AG08396 (cell line): ENCODE measurements around the gene CLASP2.
"Not testable (repeated sequence)": the region's sequence is repeated elsewhere in the genome, so short reads cannot be mapped to it uniquely, and the experiment has no call there.

Source experiments
- DNase-seq: peaks from one replicate; pipeline ENCODE4 v3.0.0; 2012; ENCODE audit warnings: low spot score, mixed read lengths

CLASP2 gene

GRCh38 chr3:33717866-33718594 is at the start of gene CLASP2:
TSS of gene CLASP2 (minus strand) at chr3:33718254. CDS start at chr3:33718002, 252 bp downstream.
- peak; percentile 93 for DNase-seq

- no peak for DNase-seq
Measured at GRCh38 chr3:33758864-33759263, 40.8 kb upstream of the CLASP2 start.

- DNase-seq, result no peak
Measured at GRCh38 chr3:33758281-33758680, 40.2 kb upstream of the CLASP2 start.

- DNase-seq, result not testable (repeated sequence)
Measured at GRCh38 chr3:33754391-33754790, 36.3 kb upstream of the CLASP2 start.

- DNase-seq, result no peak
Measured at GRCh38 chr3:33751336-33751735, 33.3 kb upstream of the CLASP2 start.

- no peak for DNase-seq
Measured at GRCh38 chr3:33750211-33750548, 32.1 kb upstream of the CLASP2 start.

- peak; percentile 8 for DNase-seq
Measured at GRCh38 chr3:33749546-33750210, 31.6 kb upstream of the CLASP2 start.

- no peak for DNase-seq
Measured at GRCh38 chr3:33746416-33747116, 28.5 kb upstream of the CLASP2 start.

- DNase-seq, result no peak
Measured at GRCh38 chr3:33737146-33737545, 19.1 kb upstream of the CLASP2 start.

- no peak for DNase-seq
Measured at GRCh38 chr3:33732394-33732793, 14.3 kb upstream of the CLASP2 start.

- DNase-seq, result no peak
Measured at GRCh38 chr3:33729993-33730392, 11.9 kb upstream of the CLASP2 start.

- no peak for DNase-seq
Measured at GRCh38 chr3:33724256-33724655, 6.2 kb upstream of the CLASP2 start.

- DNase-seq, result peak; percentile 24
Measured at GRCh38 chr3:33722626-33723370, 4.7 kb upstream of the CLASP2 start.

GRCh38 chr3:33722191-33722590 is 4.1 kb upstream of the CLASP2 start:
- no peak for DNase-seq

GRCh38 chr3:33718595-33718907 is 497 bp upstream of the CLASP2 start:
- no peak for DNase-seq

- DNase-seq, result peak; percentile 72
Measured at GRCh38 chr3:33717616-33717865, 513 bp downstream of the CLASP2 start.

GRCh38 chr3:33716227-33716626 is 1.8 kb downstream of the CLASP2 start:
- DNase-seq, result no peak

GRCh38 chr3:33711100-33711499 is 7.0 kb downstream of the CLASP2 start:
- no peak for DNase-seq

GRCh38 chr3:33706056-33706455 is 12.0 kb downstream of the CLASP2 start:
- DNase-seq, result no peak

- no peak for DNase-seq
Measured at GRCh38 chr3:33704891-33705290, 13.2 kb downstream of the CLASP2 start.

- no peak for DNase-seq
Measured at GRCh38 chr3:33699275-33699674, 18.8 kb downstream of the CLASP2 start.

GRCh38 chr3:33694944-33695343 is 23.1 kb downstream of the CLASP2 start:
- DNase-seq, result no peak

- no peak for DNase-seq
Measured at GRCh38 chr3:33690341-33690740, 27.7 kb downstream of the CLASP2 start.
